ENCODE results near the gene UGT1A4.

The UGT1A4 gene

GRCh38 chr2:233814056-233814835 is 95.7 kb downstream of the UGT1A4 start:
- no peaks in the 10 kb centered on the region for H3K4me1 Mint-ChIP-seq (ENCODE audit: low read depth)
- H3K27ac Mint-ChIP-seq, result no peak overlapping the region
- no peaks in the 10 kb centered on the region for H3K9me3 Mint-ChIP-seq
- H3K36me3 Mint-ChIP-seq (ENCODE audit: low read depth), result no peaks in the 10 kb centered on the region
- DNase-seq, result no peak
- H3K4me3 Mint-ChIP-seq, result no peak overlapping the region
- peaks cover 15% of the 10 kb centered on the region for H3K27me3 Mint-ChIP-seq

GRCh38 chr2:233815861-233816260 is 97.3 kb downstream of the UGT1A4 start:
- Mint-ChIP-seq H3K27ac (no peak overlapping the region), H3K36me3 (ENCODE audit: low read depth) (no peaks in the 10 kb centered on the region), H3K27me3 (peaks cover 6% of the 10 kb centered on the region), H3K4me1 (ENCODE audit: low read depth) (no peaks in the 10 kb centered on the region), H3K4me3 (no peak overlapping the region), H3K9me3 (no peaks in the 10 kb centered on the region)
- no peak for DNase-seq

- H3K4me3 Mint-ChIP-seq, result no peak overlapping the region
- no peaks in the 10 kb centered on the region for H3K9me3 Mint-ChIP-seq
- H3K27me3 Mint-ChIP-seq, result peaks cover 6% of the 10 kb centered on the region
- no peak for DNase-seq
- no peaks in the 10 kb centered on the region for H3K36me3 Mint-ChIP-seq (ENCODE audit: low read depth)
- no peak overlapping the region for H3K27ac Mint-ChIP-seq
- no peaks in the 10 kb centered on the region for H3K4me1 Mint-ChIP-seq (ENCODE audit: low read depth)
Observed at GRCh38 chr2:233816334-233816733, 97.8 kb downstream of the UGT1A4 start.

GRCh38 chr2:233816771-233817170 is 98.2 kb downstream of the UGT1A4 start:
- no peak for DNase-seq
- Mint-ChIP-seq H3K9me3 (no peaks in the 10 kb centered on the region), H3K4me1 (ENCODE audit: low read depth) (no peaks in the 10 kb centered on the region), H3K27ac (no peak overlapping the region), H3K27me3 (peaks cover 6% of the 10 kb centered on the region), H3K36me3 (ENCODE audit: low read depth) (no peaks in the 10 kb centered on the region), H3K4me3 (no peak overlapping the region)

GRCh38 chr2:233817361-233817911 is 98.9 kb downstream of the UGT1A4 start:
- Mint-ChIP-seq H3K36me3 (ENCODE audit: low read depth) (no peaks in the 10 kb centered on the region), H3K4me3 (no peak overlapping the region), H3K4me1 (ENCODE audit: low read depth) (no peaks in the 10 kb centered on the region), H3K27ac (no peak overlapping the region), H3K9me3 (no peaks in the 10 kb centered on the region), H3K27me3 (peaks cover 2% of the 10 kb centered on the region)
- no peak for DNase-seq

- Mint-ChIP-seq H3K4me3 (no peak overlapping the region), H3K27me3 (peaks cover 2% of the 10 kb centered on the region), H3K4me1 (ENCODE audit: low read depth) (no peaks in the 10 kb centered on the region), H3K36me3 (ENCODE audit: low read depth) (no peaks in the 10 kb centered on the region), H3K9me3 (no peaks in the 10 kb centered on the region), H3K27ac (no peak overlapping the region)
- DNase-seq, result peak; percentile 13
Observed at GRCh38 chr2:233817995-233818638, 99.6 kb downstream of the UGT1A4 start.

GRCh38 chr2:233818639-233819621 is 100.4 kb downstream of the UGT1A4 start:
- H3K27me3 Mint-ChIP-seq, result peaks cover 2% of the 10 kb centered on the region
- DNase-seq, result peak; percentile 15
- H3K36me3 Mint-ChIP-seq (ENCODE audit: low read depth), result no peaks in the 10 kb centered on the region
- H3K27ac Mint-ChIP-seq, result no peak overlapping the region
- no peaks in the 10 kb centered on the region for H3K9me3 Mint-ChIP-seq
- H3K4me3 Mint-ChIP-seq, result no peak overlapping the region
- H3K4me1 Mint-ChIP-seq (ENCODE audit: low read depth), result no peaks in the 10 kb centered on the region

GRCh38 chr2:233819884-233820773 is 101.6 kb downstream of the UGT1A4 start:
- Mint-ChIP-seq H3K4me3 (no peak overlapping the region), H3K36me3 (ENCODE audit: low read depth) (no peaks in the 10 kb centered on the region), H3K27ac (no peak overlapping the region), H3K27me3 (no peaks in the 10 kb centered on the region), H3K9me3 (no peaks in the 10 kb centered on the region), H3K4me1 (ENCODE audit: low read depth) (no peaks in the 10 kb centered on the region)
- no peak for DNase-seq

- H3K4me1 Mint-ChIP-seq (ENCODE audit: low read depth), result no peaks in the 10 kb centered on the region
- peaks cover 3% of the 10 kb centered on the region for H3K27me3 Mint-ChIP-seq
- H3K9me3 Mint-ChIP-seq, result no peaks in the 10 kb centered on the region
- peak; percentile 5 for DNase-seq
- no peak overlapping the region for H3K4me3 Mint-ChIP-seq
- H3K27ac Mint-ChIP-seq, result no peak overlapping the region
- no peaks in the 10 kb centered on the region for H3K36me3 Mint-ChIP-seq (ENCODE audit: low read depth)
Observed at GRCh38 chr2:233820774-233821105, 102.2 kb downstream of the UGT1A4 start.

GRCh38 chr2:233821196-233821595 is 102.7 kb downstream of the UGT1A4 start:
- H3K4me1 Mint-ChIP-seq (ENCODE audit: low read depth), result no peaks in the 10 kb centered on the region
- no peak overlapping the region for H3K4me3 Mint-ChIP-seq
- peaks cover 4% of the 10 kb centered on the region for H3K27me3 Mint-ChIP-seq
- no peak for DNase-seq
- no peaks in the 10 kb centered on the region for H3K9me3 Mint-ChIP-seq
- no peak overlapping the region for H3K27ac Mint-ChIP-seq
- H3K36me3 Mint-ChIP-seq (ENCODE audit: low read depth), result no peaks in the 10 kb centered on the region

GRCh38 chr2:233821709-233822100 is 103.2 kb downstream of the UGT1A4 start:
- no peaks in the 10 kb centered on the region for H3K36me3 Mint-ChIP-seq (ENCODE audit: low read depth)
- H3K4me1 Mint-ChIP-seq (ENCODE audit: low read depth), result no peaks in the 10 kb centered on the region
- H3K4me3 Mint-ChIP-seq, result no peak overlapping the region
- no peak overlapping the region for H3K27ac Mint-ChIP-seq
- no peak for DNase-seq
- H3K27me3 Mint-ChIP-seq, result peaks cover 6% of the 10 kb centered on the region
- no peaks in the 10 kb centered on the region for H3K9me3 Mint-ChIP-seq

GRCh38 chr2:233822101-233822771 is 103.7 kb downstream of the UGT1A4 start:
- Mint-ChIP-seq H3K27me3 (peaks cover 6% of the 10 kb centered on the region), H3K36me3 (ENCODE audit: low read depth) (no peaks in the 10 kb centered on the region), H3K27ac (no peak overlapping the region), H3K9me3 (no peaks in the 10 kb centered on the region), H3K4me1 (ENCODE audit: low read depth) (no peaks in the 10 kb centered on the region), H3K4me3 (no peak overlapping the region)
- DNase-seq, result no peak

Data from activated T-cell treated with anti-CD3 and anti-CD28 coated beads, Interleukin-2, amount 50 U/mL, for 24 hours (primary cell).